MM.1S (cell line): ENCODE data around the gene COLEC11.
"Not testable (repeated sequence)": the region's sequence is repeated elsewhere in the genome, so short reads cannot be mapped to it uniquely, and the experiment has no call there.

ENCODE experiments used
- DNase-seq: peaks from one replicate; pipeline ENCODE4 v3.0.0-alpha.2; 2015
- H2AFZ ChIP-seq: fragments of 300-600 bp; sonication (generic); 2 replicates; pipeline ENCODE4 v1.6.0; 2016; ENCODE audit warnings: antibody characterized with exemption, low read length
- H3F3A ChIP-seq: fragments of 300-600 bp; sonication (generic); 2 replicates; pipeline ENCODE4 v1.6.1; 2016; ENCODE audit warnings: mild to moderate bottlenecking, antibody characterized with exemption, low read length, moderate library complexity, mixed read lengths; ENCODE audit not compliant: insufficient read depth
- H3K27ac ChIP-seq: fragments of 300-600 bp; sonication (generic); 2 replicates; pipeline ENCODE4 v1.5.1; 2016; ENCODE audit warnings: mild to moderate bottlenecking, low read length
- H3K27me3 ChIP-seq: fragments of 300-600 bp; sonication (generic); replicated peaks from 2 replicates; pipeline ENCODE4 v1.6.0; 2016; ENCODE audit warnings: low read length; ENCODE audit not compliant: insufficient read depth
- H3K36me3 ChIP-seq: fragments of 300-600 bp; sonication (generic); replicated peaks from 2 replicates; pipeline ENCODE4 v1.6.1; 2016; ENCODE audit warnings: mild to moderate bottlenecking, low read length, mixed read lengths; ENCODE audit not compliant: insufficient read depth
- H3K4me1 ChIP-seq: fragments of 300-600 bp; sonication (generic); 2 replicates; pipeline ENCODE4 v1.6.1; 2016; ENCODE audit warnings: low read length, mixed read lengths
- H3K4me2 ChIP-seq: fragments of 300-600 bp; sonication (generic); 2 replicates; pipeline ENCODE4 v1.6.0; 2016; ENCODE audit warnings: low read depth, low read length
- H3K4me3 ChIP-seq: fragments of 300-600 bp; sonication (generic); 2 replicates; pipeline ENCODE4 v1.5.1; 2016; ENCODE audit warnings: low read length, mixed read lengths
- H3K79me2 ChIP-seq: fragments of 300-600 bp; sonication (generic); 2 replicates; pipeline ENCODE4 v1.6.1; 2016; ENCODE audit warnings: mixed run types, low read length, mixed read lengths
- H3K9ac ChIP-seq: fragments of 300-600 bp; sonication (generic); 2 replicates; pipeline ENCODE4 v1.6.1; 2016; ENCODE audit warnings: low read length, mixed read lengths
- H3K9me2 ChIP-seq: fragments of 300-600 bp; sonication (generic); replicated peaks from 2 replicates; pipeline ENCODE4 v1.6.1; 2016; ENCODE audit warnings: mild to moderate bottlenecking, low read length, mixed read lengths; ENCODE audit not compliant: insufficient read depth
- H3K9me3 ChIP-seq: fragments of 300-600 bp; sonication (generic); replicated peaks from 2 replicates; pipeline ENCODE4 v1.6.1; 2016; ENCODE audit warnings: mild to moderate bottlenecking, low read length, mixed read lengths; ENCODE audit not compliant: insufficient read depth
- H4K20me1 ChIP-seq: fragments of 300-600 bp; sonication (generic); 2 replicates; pipeline ENCODE4 v1.6.1; 2016; ENCODE audit warnings: mild to moderate bottlenecking, low read length, moderate library complexity, mixed read lengths; ENCODE audit not compliant: insufficient read depth
- CTCF ChIP-seq: fragments of 300-600 bp; sonication (generic); IDR thresholded peaks from 2 replicates; pipeline ENCODE4 v1.5.1; 2016; ENCODE audit warnings: antibody characterized with exemption, low read length, mixed read lengths
- EZH2 ChIP-seq: fragments of 300-600 bp; sonication (generic); optimal IDR thresholded peaks from 2 replicates; pipeline ENCODE3; 2017; ENCODE audit warnings: low read depth, mild to moderate bottlenecking, antibody characterized with exemption, low read length, mixed read lengths
- EZH2phosphoT487 ChIP-seq: fragments of 300-600 bp; sonication (generic); IDR thresholded peaks from 2 replicates; pipeline ENCODE4 v1.6.1; 2018; ENCODE audit warnings: antibody characterized with exemption, low read length

The COLEC11 gene

GRCh38 chr2:3656762-3657721, 62.1 kb downstream of the COLEC11 start:
- no peak overlapping the region for H3K27ac ChIP-seq
- H3K36me3 ChIP-seq, result no peaks in the 10 kb centered on the region
- no peaks in the 10 kb centered on the region for H3F3A ChIP-seq
- H2AFZ ChIP-seq, result no peak overlapping the region
- no peak overlapping the region for H3K9ac ChIP-seq
- no peaks in the 10 kb centered on the region for H3K9me2 ChIP-seq
- H3K27me3 ChIP-seq, result no peaks in the 10 kb centered on the region
- no peak for DNase-seq
- no peaks in the 10 kb centered on the region for H3K79me2 ChIP-seq
- no peak overlapping the region for H3K4me2 ChIP-seq
- no peaks in the 10 kb centered on the region for H4K20me1 ChIP-seq
- no peaks in the 10 kb centered on the region for H3K4me1 ChIP-seq
- no peaks in the 10 kb centered on the region for H3K9me3 ChIP-seq
- TF ChIP-seq EZH2phosphoT487, result no peak
- no peak for TF ChIP-seq CTCF
- TF ChIP-seq EZH2, result no peak
- no peak overlapping the region for H3K4me3 ChIP-seq

- H3K9me3 ChIP-seq, result no peaks in the 10 kb centered on the region
- H3K4me1 ChIP-seq, result no peaks in the 10 kb centered on the region
- H3K4me3 ChIP-seq, result no peak within 1 kb of the TSS
- no peak for TF ChIP-seq EZH2phosphoT487
- no peak for TF ChIP-seq EZH2
- no peak for TF ChIP-seq CTCF
- H3K9ac ChIP-seq, result no peak within 1 kb of the TSS
- no peak within 1 kb of the TSS for H3K27ac ChIP-seq
- no peak within 1 kb of the TSS for H2AFZ ChIP-seq
- H3F3A ChIP-seq, result no peaks in the 10 kb centered on the region
- H3K79me2 ChIP-seq, result no peaks in the 10 kb centered on the region
- H3K27me3 ChIP-seq, result no peaks in the 10 kb centered on the region
- no peaks in the 10 kb centered on the region for H3K9me2 ChIP-seq
- DNase-seq, result no peak
- no peaks in the 10 kb centered on the region for H3K36me3 ChIP-seq
- H3K4me2 ChIP-seq, result no peak within 1 kb of the TSS
- H4K20me1 ChIP-seq, result no peaks in the 10 kb centered on the region
These were observed 63.0 kb downstream of the COLEC11 start, which contains the start of gene ALLC for GRCh38 chr2:3657881-3658280. ALLC (plus strand) TSS chr2:3658200; CDS start chr2:3671158, 12,958 bp downstream.

GRCh38 chr2:3659447-3660432, 64.8 kb downstream of the COLEC11 start:
- Histone ChIP-seq H3K9me3 (no peaks in the 10 kb centered on the region), H3K4me3 (no peak overlapping the region), H3K27me3 (no peaks in the 10 kb centered on the region), H3F3A (no peaks in the 10 kb centered on the region), H3K36me3 (no peaks in the 10 kb centered on the region), H3K9me2 (no peaks in the 10 kb centered on the region), H3K4me1 (no peaks in the 10 kb centered on the region), H3K9ac (no peak overlapping the region), H2AFZ (no peak overlapping the region), H3K27ac (no peak overlapping the region), H4K20me1 (no peaks in the 10 kb centered on the region), H3K79me2 (no peaks in the 10 kb centered on the region), H3K4me2 (no peak overlapping the region)
- DNase-seq, result no peak
- TF ChIP-seq CTCF (no peak), EZH2phosphoT487 (no peak), EZH2 (no peak)

- H3K4me2 ChIP-seq, H3K4me1 ChIP-seq, H3K4me3 ChIP-seq, H4K20me1 ChIP-seq, H3K9ac ChIP-seq, H3K9me3 ChIP-seq, H2AFZ ChIP-seq, H3K27me3 ChIP-seq, H3K9me2 ChIP-seq, H3K79me2 ChIP-seq, DNase-seq, H3K36me3 ChIP-seq, H3F3A ChIP-seq, H3K27ac ChIP-seq: not testable (repeated sequence)
These were observed 65.7 kb downstream of the COLEC11 start for GRCh38 chr2:3660640-3661039.
